ENCODE measurements around the gene TFF2. TPM values are rescaled to one million over a fixed set of nuclear protein-coding genes. Genes with fewer than 3 reads are reported as not detected.

The TFF2 gene
- total RNA-seq, 2 experiments from 2014 or later = not detected

DNA sequence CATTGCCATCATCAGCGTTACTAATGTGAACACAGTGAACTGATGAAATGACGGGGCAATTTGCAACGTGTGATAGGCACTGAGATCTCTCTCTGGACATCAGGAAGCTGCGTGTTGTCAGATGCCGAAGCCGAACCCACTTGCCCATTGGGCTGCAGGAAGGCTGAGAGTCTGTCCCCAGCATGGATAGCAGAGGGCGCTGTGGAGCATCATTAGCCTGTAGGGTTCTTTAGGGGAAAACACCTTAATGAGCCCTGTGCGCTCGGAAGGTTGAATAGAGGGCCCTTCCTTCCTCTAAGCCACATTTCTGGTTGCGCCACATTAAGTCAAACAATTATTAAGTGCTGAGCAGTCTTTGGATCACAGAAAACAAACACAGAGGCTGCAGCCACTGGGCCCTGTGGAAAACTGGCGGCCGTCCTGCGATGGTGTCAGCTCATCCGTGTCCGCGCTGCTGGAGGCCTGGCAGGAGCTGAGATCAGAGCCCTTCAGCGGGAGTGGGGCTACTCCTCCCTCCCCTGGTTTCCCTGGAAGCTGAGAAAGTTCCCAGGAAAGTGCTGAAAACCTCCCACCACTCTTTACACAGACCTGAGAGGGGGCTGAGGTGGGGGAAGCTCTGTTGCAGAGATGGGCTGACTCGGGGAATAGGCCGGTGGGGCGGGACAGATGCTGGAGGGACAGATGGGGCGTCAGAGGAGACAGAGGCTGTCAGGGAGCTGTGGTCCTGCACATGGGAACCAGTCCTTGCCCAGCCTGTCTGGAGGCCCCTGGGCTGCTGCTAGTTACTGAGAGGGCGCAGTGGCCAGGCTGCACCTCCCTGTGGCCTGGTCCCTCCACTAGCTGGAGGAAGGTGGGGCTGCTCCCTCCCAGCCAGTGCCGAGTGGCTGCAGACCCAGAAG is 12.7 kb downstream of the TFF2 start:
- H3K27ac Mint-ChIP-seq = no peak overlapping the region
- peaks cover 8% of the 10 kb centered on the region for H3K4me1 Mint-ChIP-seq (ENCODE audit: low read depth)
- H3K9me3 Mint-ChIP-seq = no peaks in the 10 kb centered on the region
- DNase-seq = peak; percentile 94
- H3K27me3 Mint-ChIP-seq (ENCODE audit: low read depth) = no peaks in the 10 kb centered on the region
- CTCF ChIA-PET = interaction anchor here (0.5 to 4.1 kb wide), 22 partner anchors 8 to 480 kb away, joined by 3 to 30 read pairs (median 5); partner anchors contain the start of genes TFF2 and UBASH3A
- H3K36me3 Mint-ChIP-seq (ENCODE audit: low read depth) = no peaks in the 10 kb centered on the region
- H3K4me3 Mint-ChIP-seq = no peak overlapping the region
- intact Hi-C loops (cut with micrococcal nuclease) = loop anchor here (1.0 to 10.0 kb wide), 5 partner anchors 43 to 199 kb away; no protein-coding TSS in a partner anchor

DNA sequence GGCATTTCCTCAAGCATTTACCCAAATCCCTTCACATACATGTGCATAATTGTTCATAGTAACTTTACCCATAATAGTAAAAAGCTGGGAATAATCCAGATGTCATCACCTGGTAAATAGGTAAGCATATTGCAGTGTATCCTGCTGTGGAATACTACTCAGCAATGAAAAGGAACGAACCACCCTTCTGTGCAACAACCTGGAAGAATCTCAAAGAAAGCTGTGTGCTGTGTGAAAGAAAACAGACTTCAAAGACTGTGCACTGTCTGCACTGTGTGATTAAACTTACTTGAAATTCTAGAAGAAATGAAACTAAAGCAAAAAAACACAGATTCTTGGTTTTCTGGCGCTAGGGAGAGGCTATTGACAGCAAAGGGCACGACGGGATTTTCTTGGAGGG is 13.5 kb downstream of the TFF2 start:
- intact Hi-C loops (cut with micrococcal nuclease) = loop anchor here (10.0 kb wide), 1 partner anchor 192 kb away; no protein-coding TSS in a partner anchor
- H3K4me1 Mint-ChIP-seq (ENCODE audit: low read depth) = peaks cover 8% of the 10 kb centered on the region
- CTCF ChIA-PET = interaction anchor here (1.0 to 4.1 kb wide), 17 partner anchors 8 to 481 kb away, joined by 3 to 30 read pairs (median 6); partner anchors contain the start of genes TFF2 and UBASH3A
- H3K36me3 Mint-ChIP-seq (ENCODE audit: low read depth) = no peaks in the 10 kb centered on the region
- H3K4me3 Mint-ChIP-seq = no peak overlapping the region
- no peak for DNase-seq
- H3K9me3 Mint-ChIP-seq = peaks cover under 1% of the 10 kb centered on the region
- H3K27ac Mint-ChIP-seq = no peak overlapping the region
- no peaks in the 10 kb centered on the region for H3K27me3 Mint-ChIP-seq (ENCODE audit: low read depth)

DNA sequence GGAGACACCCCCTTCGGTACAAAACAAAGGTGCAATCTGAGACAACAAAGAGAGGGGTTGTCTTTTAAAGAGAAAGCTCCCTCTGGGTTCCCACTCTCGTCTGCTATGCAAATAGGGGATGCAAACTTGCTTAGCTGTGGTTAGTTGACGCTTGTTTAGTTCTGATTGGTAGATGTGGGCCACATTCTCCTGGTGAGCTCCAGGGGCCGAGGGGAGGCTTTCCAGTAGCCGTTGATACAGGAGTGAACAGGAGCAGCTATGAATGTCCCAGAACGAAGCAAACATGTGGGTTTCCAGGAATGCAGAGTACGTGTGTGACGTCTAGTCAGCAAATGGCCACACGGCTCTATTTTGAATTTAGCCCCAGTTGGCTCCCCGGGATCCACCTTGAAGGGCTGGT is 14.7 kb downstream of the TFF2 start:
- H3K27ac Mint-ChIP-seq = no peak overlapping the region
- CTCF ChIA-PET = interaction anchor here (0.7 to 4.1 kb wide), 6 partner anchors 26 to 115 kb away, joined by 3 to 30 read pairs (median 6); partner anchors contain the start of gene TFF1
- H3K4me3 Mint-ChIP-seq = no peak overlapping the region
- DNase-seq = no peak
- peaks cover 8% of the 10 kb centered on the region for H3K4me1 Mint-ChIP-seq (ENCODE audit: low read depth)
- intact Hi-C loops (cut with micrococcal nuclease) = loop anchor here (10.0 kb wide), 1 partner anchor 191 kb away; no protein-coding TSS in a partner anchor
- no peaks in the 10 kb centered on the region for H3K27me3 Mint-ChIP-seq (ENCODE audit: low read depth)
- peaks cover 11% of the 10 kb centered on the region for H3K9me3 Mint-ChIP-seq
- H3K36me3 Mint-ChIP-seq (ENCODE audit: low read depth) = no peaks in the 10 kb centered on the region

DNA sequence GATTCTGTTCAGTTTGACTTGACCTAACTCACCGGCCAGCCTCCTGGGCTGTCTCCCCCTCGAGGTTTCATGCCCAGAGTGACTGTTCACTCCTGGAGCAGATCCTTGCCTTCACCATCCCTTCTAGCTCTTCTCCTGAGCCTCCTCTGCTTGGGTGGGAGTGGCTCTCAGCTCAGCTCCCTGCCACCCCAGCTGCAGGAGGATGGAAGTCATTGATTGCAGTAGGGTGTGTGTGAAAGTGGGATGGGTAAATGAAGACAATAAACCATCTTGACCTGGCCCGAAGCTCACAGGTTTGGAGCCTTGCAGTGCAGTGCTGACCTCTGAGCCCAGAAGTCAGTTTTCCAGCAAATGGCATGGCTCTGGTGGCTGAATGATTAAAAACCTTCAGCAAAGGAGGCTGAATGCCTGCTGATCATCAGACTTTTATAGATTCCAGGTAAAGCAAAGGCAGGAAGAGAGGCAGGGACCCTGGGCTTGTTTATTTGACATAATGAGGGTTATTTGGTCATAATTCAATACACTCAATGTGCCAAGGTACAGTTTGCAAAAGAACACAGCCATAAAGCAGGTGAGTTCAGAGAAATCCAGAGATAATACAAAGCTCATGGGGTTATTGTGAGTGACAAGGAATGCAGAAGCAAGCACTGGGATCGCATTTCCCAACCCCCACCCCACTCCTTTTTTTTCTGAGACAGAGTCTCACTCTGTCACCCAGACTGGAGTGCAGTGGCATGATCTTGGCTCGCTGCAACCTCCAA is 18.1 kb downstream of the TFF2 start:
- Mint-ChIP-seq H3K9me3 (peaks cover 13% of the 10 kb centered on the region), H3K27me3 (ENCODE audit: low read depth) (no peaks in the 10 kb centered on the region), H3K4me3 (no peak overlapping the region), H3K4me1 (ENCODE audit: low read depth) (peaks cover 1% of the 10 kb centered on the region), H3K27ac (no peak overlapping the region), H3K36me3 (ENCODE audit: low read depth) (no peaks in the 10 kb centered on the region)
- intact Hi-C loops (cut with micrococcal nuclease) = loop anchor here (10.0 kb wide), 1 partner anchor 188 kb away; no protein-coding TSS in a partner anchor
- CTCF ChIA-PET = interaction anchor here (1.0 kb wide), 1 partner anchor 70 kb away, joined by 3 read pairs; no protein-coding TSS in a partner anchor
- no peak for DNase-seq

DNA sequence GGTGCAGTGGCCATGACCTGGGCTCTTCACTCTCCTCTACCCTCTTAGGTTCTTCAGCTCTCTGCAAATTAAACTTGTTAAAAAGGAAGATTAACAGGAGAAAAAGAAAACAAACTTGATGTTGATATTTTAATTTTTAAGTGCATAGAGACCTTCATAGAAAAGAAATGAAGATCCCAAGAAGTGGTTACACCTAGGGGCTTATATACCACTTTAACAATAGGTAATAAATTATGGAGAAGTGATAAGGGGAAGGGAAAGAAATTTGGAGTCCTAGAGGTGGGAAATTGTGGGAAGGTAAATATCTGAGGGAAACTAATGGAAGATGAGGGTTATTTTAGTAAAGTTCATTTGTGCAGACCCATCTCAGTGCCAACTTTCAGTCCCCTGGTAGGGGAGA is 19.1 kb downstream of the TFF2 start:
- H3K27me3 Mint-ChIP-seq (ENCODE audit: low read depth) = no peaks in the 10 kb centered on the region
- DNase-seq = no peak
- no peaks in the 10 kb centered on the region for H3K4me1 Mint-ChIP-seq (ENCODE audit: low read depth)
- intact Hi-C loops (cut with micrococcal nuclease) = loop anchor here (10.0 kb wide), 1 partner anchor 187 kb away; no protein-coding TSS in a partner anchor
- H3K27ac Mint-ChIP-seq = no peak overlapping the region
- CTCF ChIA-PET = interaction anchor here (2.7 kb wide), 1 partner anchor 21 kb away, joined by 7 read pairs; no protein-coding TSS in a partner anchor
- H3K36me3 Mint-ChIP-seq (ENCODE audit: low read depth) = no peaks in the 10 kb centered on the region
- no peak overlapping the region for H3K4me3 Mint-ChIP-seq
- H3K9me3 Mint-ChIP-seq = peaks cover 13% of the 10 kb centered on the region

DNA sequence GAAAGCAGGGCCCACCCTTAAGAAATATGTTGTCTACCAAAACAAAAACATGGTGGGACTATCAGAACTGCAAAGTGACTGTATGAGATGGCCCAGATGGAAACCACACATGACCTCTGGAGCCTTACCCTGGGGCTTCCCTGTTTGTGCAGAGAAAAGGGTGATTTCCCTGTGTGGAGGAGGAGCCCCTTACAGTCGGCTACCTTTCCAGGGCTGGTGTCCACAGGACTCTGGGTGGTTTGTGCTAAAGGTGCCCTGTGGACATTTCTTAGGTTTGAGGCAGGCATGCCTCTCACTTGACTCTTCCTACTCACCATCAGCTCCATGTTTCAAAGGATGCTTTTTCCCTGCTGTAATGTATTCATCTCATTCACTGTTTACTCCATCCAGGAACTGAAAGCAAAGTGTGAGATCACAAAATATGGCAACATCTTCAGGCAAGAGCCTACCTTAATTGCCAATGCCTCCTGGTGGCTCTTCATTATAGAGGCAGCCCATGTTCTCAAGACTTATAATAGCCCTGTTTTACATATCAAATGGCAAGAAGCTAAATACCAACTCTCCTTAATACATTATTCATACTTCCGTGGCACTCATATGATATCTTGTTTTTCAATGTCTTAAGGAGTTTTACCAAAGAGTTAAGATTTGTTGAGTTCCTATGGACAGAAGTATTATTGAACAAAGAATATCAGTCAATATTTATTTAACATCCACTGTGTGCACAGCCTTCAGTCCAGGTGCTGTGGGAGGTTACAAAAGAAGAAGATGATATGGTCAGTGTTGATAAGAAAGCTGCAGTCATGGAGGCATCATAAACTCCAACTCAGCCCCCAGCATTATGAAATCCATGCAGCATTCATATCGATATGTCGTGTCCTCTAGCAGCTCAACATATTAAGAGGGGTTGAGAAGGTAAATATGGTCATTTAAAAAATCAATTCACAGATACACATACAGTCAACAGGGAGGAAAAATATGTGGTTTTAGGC is 20.1 kb downstream of the TFF2 start:
- Mint-ChIP-seq H3K4me1 (ENCODE audit: low read depth) (no peaks in the 10 kb centered on the region), H3K27ac (no peak overlapping the region), H3K27me3 (ENCODE audit: low read depth) (no peaks in the 10 kb centered on the region), H3K9me3 (peaks cover 13% of the 10 kb centered on the region), H3K36me3 (ENCODE audit: low read depth) (no peaks in the 10 kb centered on the region), H3K4me3 (no peak overlapping the region)
- intact Hi-C loops (cut with micrococcal nuclease) = loop anchor here (10.0 kb wide), 1 partner anchor 186 kb away; no protein-coding TSS in a partner anchor
- CTCF ChIA-PET = interaction anchor here (1.3 to 2.7 kb wide), 2 partner anchors 8 to 20 kb away, joined by 5 to 7 read pairs; no protein-coding TSS in a partner anchor
- no peak for DNase-seq

DNA sequence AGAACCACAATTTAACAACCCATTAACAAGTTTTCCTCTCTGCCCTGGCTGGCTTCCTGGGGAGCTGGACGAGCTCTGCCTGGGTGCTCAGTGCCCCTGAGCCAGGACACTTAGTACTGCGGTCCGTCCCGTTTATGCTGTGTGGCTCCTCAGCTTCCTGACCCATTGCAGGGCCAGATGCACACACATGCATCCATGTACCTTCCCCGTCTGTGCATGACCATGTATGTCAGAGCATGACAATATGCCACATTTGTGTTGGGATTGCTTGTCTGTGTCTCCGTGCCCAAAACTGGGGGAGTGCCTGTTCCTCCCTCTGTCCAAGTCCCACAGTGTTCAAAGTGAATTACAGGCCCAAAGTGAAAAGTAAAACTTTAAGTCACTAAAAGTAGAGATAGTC is 25.9 kb downstream of the TFF2 start:
- no peaks in the 10 kb centered on the region for H3K4me1 Mint-ChIP-seq (ENCODE audit: low read depth)
- CTCF ChIA-PET = interaction anchor here (0.7 to 1.3 kb wide), 3 partner anchors 13 to 137 kb away, joined by 3 to 4 read pairs (median 3); no protein-coding TSS in a partner anchor
- no peaks in the 10 kb centered on the region for H3K9me3 Mint-ChIP-seq
- no peaks in the 10 kb centered on the region for H3K27me3 Mint-ChIP-seq (ENCODE audit: low read depth)
- no peaks in the 10 kb centered on the region for H3K36me3 Mint-ChIP-seq (ENCODE audit: low read depth)
- intact Hi-C loops (cut with micrococcal nuclease) = no loop called here
- H3K27ac Mint-ChIP-seq = no peak overlapping the region
- no peak overlapping the region for H3K4me3 Mint-ChIP-seq
- DNase-seq = no peak

DNA sequence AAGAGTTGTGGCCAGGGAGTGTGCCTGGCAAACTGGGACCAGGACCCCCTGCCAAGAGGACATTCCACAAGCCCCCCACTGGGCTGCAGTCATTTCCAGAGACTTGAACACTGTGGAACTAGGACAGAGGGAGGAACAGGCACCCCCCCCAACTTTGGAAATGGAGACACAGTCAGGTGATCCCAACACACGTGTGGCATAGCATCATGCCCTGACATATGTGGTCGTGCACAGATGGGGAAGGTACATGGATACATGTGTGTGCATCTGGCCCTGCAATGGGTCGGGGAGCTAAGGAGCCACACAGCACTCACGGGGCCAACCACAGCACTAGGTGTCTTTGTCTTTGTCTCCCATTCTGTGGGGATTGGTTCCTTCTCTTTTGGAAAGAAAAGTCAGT is 28.9 kb downstream of the TFF2 start:
- H3K27ac Mint-ChIP-seq = no peak overlapping the region
- H3K27me3 Mint-ChIP-seq (ENCODE audit: low read depth) = peaks cover 3% of the 10 kb centered on the region
- H3K4me3 Mint-ChIP-seq = no peak overlapping the region
- H3K9me3 Mint-ChIP-seq = no peaks in the 10 kb centered on the region
- no peaks in the 10 kb centered on the region for H3K36me3 Mint-ChIP-seq (ENCODE audit: low read depth)
- DNase-seq = no peak
- CTCF ChIA-PET = interaction anchor here (1.0 kb wide), 1 partner anchor 129 kb away, joined by 6 read pairs; no protein-coding TSS in a partner anchor
- peaks cover 2% of the 10 kb centered on the region for H3K4me1 Mint-ChIP-seq (ENCODE audit: low read depth)
- intact Hi-C loops (cut with micrococcal nuclease) = no loop called here

DNA sequence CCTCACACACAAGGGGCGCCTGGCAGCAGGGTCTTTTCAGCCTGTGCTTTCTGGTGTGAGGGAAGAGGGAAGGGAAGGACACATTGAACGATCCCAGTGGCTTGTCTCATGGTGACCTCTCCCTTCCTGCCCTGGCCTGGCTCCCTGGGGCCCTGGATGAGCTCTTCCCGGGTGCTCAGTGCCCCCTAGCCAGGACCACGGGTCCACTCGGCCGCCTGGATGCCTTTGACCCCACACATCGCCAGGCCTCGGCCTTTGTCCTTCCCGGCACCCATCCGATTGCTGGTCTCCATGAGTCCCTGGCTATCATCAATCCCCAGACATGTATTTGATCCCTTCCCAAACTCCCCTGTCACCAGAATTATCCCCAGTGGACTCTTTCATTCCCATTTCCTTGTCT is 29.6 kb downstream of the TFF2 start:
- DNase-seq = no peak
- Mint-ChIP-seq H3K27me3 (ENCODE audit: low read depth) (peaks cover 3% of the 10 kb centered on the region), H3K27ac (no peak overlapping the region), H3K4me1 (ENCODE audit: low read depth) (peaks cover 2% of the 10 kb centered on the region), H3K4me3 (no peak overlapping the region), H3K9me3 (no peaks in the 10 kb centered on the region), H3K36me3 (ENCODE audit: low read depth) (no peaks in the 10 kb centered on the region)
- intact Hi-C loops (cut with micrococcal nuclease) = no loop called here
- CTCF ChIA-PET = no interaction called here

DNA sequence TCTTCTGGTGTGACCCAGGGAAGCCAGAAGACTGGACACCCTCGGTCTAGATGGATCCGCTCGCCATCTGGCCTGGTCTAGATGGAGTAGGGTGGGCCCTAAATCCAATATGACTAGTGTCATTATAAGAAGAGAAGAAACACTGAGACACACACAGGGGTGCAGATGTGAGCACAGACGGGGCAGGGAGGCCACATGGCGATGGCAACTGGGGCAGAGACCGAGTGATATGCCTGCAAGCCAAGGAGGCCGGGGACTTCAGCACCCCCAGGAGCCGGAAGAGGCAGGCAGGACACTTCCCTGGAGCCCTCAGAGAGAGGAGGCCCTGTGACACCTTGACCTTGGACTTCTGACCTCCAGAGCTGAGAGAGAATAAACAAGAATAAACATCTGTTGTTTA is 30.0 kb downstream of the TFF2 start:
- H3K27me3 Mint-ChIP-seq (ENCODE audit: low read depth) = peaks cover 3% of the 10 kb centered on the region
- H3K27ac Mint-ChIP-seq = no peak overlapping the region
- CTCF ChIA-PET = interaction anchor here (0.7 kb wide), 1 partner anchor 229 kb away, joined by 3 read pairs; no protein-coding TSS in a partner anchor
- peaks cover 2% of the 10 kb centered on the region for H3K4me1 Mint-ChIP-seq (ENCODE audit: low read depth)
- intact Hi-C loops (cut with micrococcal nuclease) = no loop called here
- H3K36me3 Mint-ChIP-seq (ENCODE audit: low read depth) = no peaks in the 10 kb centered on the region
- no peak overlapping the region for H3K4me3 Mint-ChIP-seq
- H3K9me3 Mint-ChIP-seq = no peaks in the 10 kb centered on the region
- no peak for DNase-seq

Measured in activated naive CD4-positive, alpha-beta T cell treated with anti-CD3 and anti-CD28 coated beads for 36 hours (primary cell).